Measurements from ENCODE around the gene FLNB. TPM values are rescaled to one million over a fixed set of nuclear protein-coding genes. Genes with fewer than 3 reads are reported as not detected.

Gene FLNB
- total RNA-seq, 1 experiment from 2014 or later = 83.4 TPM

DNA sequence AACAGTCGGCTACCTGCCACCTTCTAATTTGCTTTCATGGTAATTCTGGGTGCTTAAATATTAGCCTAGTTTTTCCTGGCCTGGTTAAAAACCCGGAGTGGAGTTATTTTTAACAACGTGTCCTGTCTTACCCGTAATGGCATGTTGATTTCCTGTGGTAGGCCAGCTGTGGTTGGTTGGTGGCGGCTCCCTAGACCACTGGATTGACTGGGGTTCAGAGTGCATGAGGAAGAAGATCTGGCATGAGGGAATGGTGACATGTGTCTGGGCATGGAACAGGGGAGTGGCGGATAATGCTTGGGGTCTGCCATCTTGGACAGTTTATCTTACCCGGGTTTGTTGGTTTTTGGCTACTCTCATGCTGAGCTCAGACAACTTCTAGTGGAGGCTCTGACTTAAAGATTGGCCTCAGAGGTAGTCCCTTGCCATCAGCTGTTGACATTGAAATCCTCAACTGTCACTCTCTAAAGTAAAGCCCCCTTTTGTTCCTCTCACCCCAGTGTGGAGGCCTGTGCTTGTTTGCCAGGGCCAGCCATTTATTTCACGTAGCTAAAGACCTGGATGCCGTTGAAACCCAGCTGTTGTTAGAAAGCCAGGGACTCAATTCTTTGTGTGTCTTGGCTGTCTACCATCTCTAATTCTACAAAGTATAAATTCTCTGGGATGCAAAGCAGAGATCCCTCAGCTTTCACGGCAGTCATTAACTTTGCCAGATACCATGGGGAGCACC is 121.0 kb downstream of the FLNB start:
- Mint-ChIP-seq H3K36me3 (ENCODE audit: insufficient read depth in 1 of 3, low read depth in 3 of 3) (peaks cover 49 to 73% (median 70%) of the 10 kb centered on the region in 3 experiments), H3K27ac (peak overlapping the region in 1 of 3 experiments; percentile 2; a peak in 1 of 7 replicates), H3K4me1 (no peaks in the 10 kb centered on the region), H3K27me3 (ENCODE audit: low read depth) (no peaks in the 10 kb centered on the region), H3K9me3 (no peaks in the 10 kb centered on the region), H3K4me3 (no peak overlapping the region)
- H3K18ac ChIP-seq (ENCODE audit: insufficient read length, low read depth, low read length) = no peak overlapping the region
- no peak overlapping the region for H4K8ac ChIP-seq (replicated peaks; ENCODE audit: insufficient read length, low read depth, low read length)
- no peaks in the 10 kb centered on the region for H4K20me1 ChIP-seq (ENCODE audit: control insufficient read depth, insufficient read depth, insufficient read length)
- H3K56ac ChIP-seq (ENCODE audit: insufficient read length, low read depth, low read length) = no peak overlapping the region
- H3K4ac ChIP-seq (ENCODE audit: low read depth, low read length) = no peak overlapping the region
- H3K4me2 ChIP-seq (ENCODE audit: insufficient read depth, insufficient read length, low read length) = no peak overlapping the region
- H3T11ph ChIP-seq (ENCODE audit: low read length) = no peak overlapping the region
- no peak overlapping the region for H3K27ac ChIP-seq (ENCODE audit: insufficient read length, low read depth, low read length)
- H3K23me2 ChIP-seq (ENCODE audit: insufficient read length, low read depth, low read length, poor library complexity, severe bottlenecking) = no peaks in the 10 kb centered on the region
- no peak overlapping the region for H3K14ac ChIP-seq (ENCODE audit: insufficient read depth, low read length)
- TF ChIP-seq, protein P1, sequence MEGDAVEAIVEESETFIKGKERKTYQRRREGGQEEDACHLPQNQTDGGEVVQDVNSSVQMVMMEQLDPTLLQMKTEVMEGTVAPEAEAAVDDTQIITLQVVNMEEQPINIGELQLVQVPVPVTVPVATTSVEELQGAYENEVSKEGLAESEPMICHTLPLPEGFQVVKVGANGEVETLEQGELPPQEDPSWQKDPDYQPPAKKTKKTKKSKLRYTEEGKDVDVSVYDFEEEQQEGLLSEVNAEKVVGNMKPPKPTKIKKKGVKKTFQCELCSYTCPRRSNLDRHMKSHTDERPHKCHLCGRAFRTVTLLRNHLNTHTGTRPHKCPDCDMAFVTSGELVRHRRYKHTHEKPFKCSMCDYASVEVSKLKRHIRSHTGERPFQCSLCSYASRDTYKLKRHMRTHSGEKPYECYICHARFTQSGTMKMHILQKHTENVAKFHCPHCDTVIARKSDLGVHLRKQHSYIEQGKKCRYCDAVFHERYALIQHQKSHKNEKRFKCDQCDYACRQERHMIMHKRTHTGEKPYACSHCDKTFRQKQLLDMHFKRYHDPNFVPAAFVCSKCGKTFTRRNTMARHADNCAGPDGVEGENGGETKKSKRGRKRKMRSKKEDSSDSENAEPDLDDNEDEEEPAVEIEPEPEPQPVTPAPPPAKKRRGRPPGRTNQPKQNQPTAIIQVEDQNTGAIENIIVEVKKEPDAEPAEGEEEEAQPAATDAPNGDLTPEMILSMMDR (conservative IDR thresholded peaks at IDR 0.05) = no peak
- H3K4me1 ChIP-seq (ENCODE audit: insufficient read depth, low read length) = no peaks in the 10 kb centered on the region
- no peak overlapping the region for H2BK12ac ChIP-seq (ENCODE audit: insufficient read length, low read depth, low read length)
- H4K5ac ChIP-seq (ENCODE audit: insufficient read length, low read depth, low read length) = no peak overlapping the region
- H2AK5ac ChIP-seq (ENCODE audit: insufficient read length, low read length) = no peak overlapping the region
- H4K91ac ChIP-seq (ENCODE audit: insufficient read length, low read depth, low read length) = no peak overlapping the region
- no peak overlapping the region for H3K23ac ChIP-seq (ENCODE audit: insufficient read length, low read depth, low read length)
- DNase-seq = no peak
- H2BK20ac ChIP-seq (ENCODE audit: low read depth, low read length, poor library complexity, severe bottlenecking) = no peak overlapping the region
- H3K79me1 ChIP-seq (ENCODE audit: insufficient read depth, low read depth, low read length, poor library complexity, severe bottlenecking) = no peaks in the 10 kb centered on the region
- H3K9ac ChIP-seq (ENCODE audit: extremely low read depth, insufficient read length, low read length) = no peak overlapping the region
- no peak overlapping the region for H2BK5ac ChIP-seq (ENCODE audit: insufficient read length, low read length)
- no peak overlapping the region for H2BK120ac ChIP-seq (ENCODE audit: low read depth, low read length, poor library complexity, severe bottlenecking)
- no peak overlapping the region for H2BK15ac ChIP-seq (ENCODE audit: low read depth, low read length)
- H2AFZ ChIP-seq (ENCODE audit: low read length) = no peak overlapping the region
- no peaks in the 10 kb centered on the region for H3K9me3 ChIP-seq (ENCODE audit: control insufficient read depth, low read depth, low read length)
- H3K27me3 ChIP-seq (ENCODE audit: insufficient read depth, low read length) = no peaks in the 10 kb centered on the region
- no peaks in the 10 kb centered on the region for H3K79me2 ChIP-seq (ENCODE audit: insufficient read depth, low read length)
- no CpG with 5 or more reads among the region's 10 CpGs for WGBS (ENCODE audit: extremely low coverage, insufficient read length, low lambda C conversion rate)

Data from H9 (cell line).